ENCODE results near the gene SPATA9.

GRCh38 chr5:95655575-95655974 is 27.2 kb downstream of the SPATA9 start:
- TF ChIP-seq CTCF (tag by site-specific recombination; IDR thresholded peaks at IDR 0.05) (no peak), SCRT2 (tag by site-specific recombination; IDR thresholded peaks at IDR 0.05) (no peak), ZNF629 (tag by site-specific recombination; IDR thresholded peaks at IDR 0.05) (no peak), ZNF843 (tag by site-specific recombination; IDR thresholded peaks at IDR 0.05) (no peak), TCF7L2 (IDR thresholded peaks at IDR 0.05; ENCODE audit: borderline replicate concordance, low read depth, low read length) (no peak), TRIM28 (IDR thresholded peaks at IDR 0.05; ENCODE audit: borderline replicate concordance, low read length) (no peak), REST (tag by site-specific recombination; IDR thresholded peaks at IDR 0.05) (no peak), ZNF175 (tag by site-specific recombination; IDR thresholded peaks at IDR 0.05) (no peak), ELK4 (IDR thresholded peaks at IDR 0.05; ENCODE audit: borderline replicate concordance, low read depth, low read length) (no peak), ZEB2 (tag by site-specific recombination; IDR thresholded peaks at IDR 0.05) (no peak), ZBTB20 (tag by site-specific recombination; IDR thresholded peaks at IDR 0.05) (no peak), ZNF707 (tag by site-specific recombination; IDR thresholded peaks at IDR 0.05) (no peak), PATZ1 (tag by site-specific recombination; IDR thresholded peaks at IDR 0.05) (no peak), BCL11A (tag by site-specific recombination; IDR thresholded peaks at IDR 0.05; ENCODE audit: low read depth) (no peak)
